A673 (cell line): ENCODE results near the gene RNU1-1.
"Not testable (repeated sequence)": the region's sequence is repeated elsewhere in the genome, so short reads cannot be mapped to it uniquely, and the experiment has no call there.

Source experiments
- EZH2 ChIP-seq: fragments of 200-600 bp; sonication (generic); IDR thresholded peaks from 2 replicates; pipeline ENCODE4 v1.6.1; 2017; ENCODE audit warnings: borderline replicate concordance, low read depth, mild to moderate bottlenecking, mixed read lengths, antibody characterized with exemption, low read length; ENCODE audit not compliant: poor library complexity, severe bottlenecking
- TF ChIP-seq, protein P1 (sequence below): fragments of 300-800, 200-600 bp; sonication (generic); conservative IDR thresholded peaks from 2 replicates; pipeline ENCODE4 v1.5.1; 2017; ENCODE audit warnings: low read depth, mild to moderate bottlenecking, antibody characterized with exemption, low read length, moderate library complexity, mixed read lengths

DNA sequence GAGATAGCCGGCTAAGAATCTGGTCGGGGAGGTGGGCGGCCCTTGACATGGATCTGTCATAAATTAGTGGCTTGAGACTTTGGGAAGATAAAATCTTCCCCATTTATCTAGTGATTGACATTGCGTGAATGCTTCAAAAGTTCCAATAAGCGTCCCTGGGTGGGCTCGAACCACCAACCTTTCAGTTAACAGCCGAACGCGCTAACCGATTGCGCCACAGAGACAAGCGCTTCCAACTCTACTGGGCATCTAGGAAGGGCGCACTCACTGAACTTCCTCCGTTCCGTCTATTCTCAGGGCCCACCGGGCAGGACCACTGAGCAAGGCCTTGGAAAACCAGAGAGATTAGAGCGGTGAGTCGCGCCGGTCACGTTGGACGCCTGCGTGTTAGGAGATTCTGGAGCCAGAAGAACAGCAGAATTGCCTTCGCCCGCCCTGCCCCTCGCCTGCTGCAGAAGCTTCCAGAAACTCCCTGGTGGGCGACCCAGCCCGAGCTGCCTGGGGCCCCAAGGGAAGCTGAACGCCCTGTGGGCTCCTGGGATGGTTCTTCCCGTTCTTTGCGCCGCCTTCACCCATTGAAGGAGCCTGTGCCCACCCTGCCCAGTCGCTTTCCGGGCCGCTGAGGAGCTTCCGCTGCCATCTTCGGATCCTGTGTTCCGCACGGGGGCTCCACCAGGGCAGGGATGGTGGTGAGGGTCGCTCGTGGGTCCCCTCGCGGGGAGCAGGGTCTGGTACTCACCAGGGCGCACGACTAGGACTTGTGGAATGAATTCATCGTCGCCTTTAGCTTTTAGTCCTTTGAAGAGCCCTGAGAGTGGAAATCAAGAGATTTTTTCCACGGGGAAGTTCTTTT is 6.6 kb upstream of the RNU1-1 start:
- TF ChIP-seq, protein P1, sequence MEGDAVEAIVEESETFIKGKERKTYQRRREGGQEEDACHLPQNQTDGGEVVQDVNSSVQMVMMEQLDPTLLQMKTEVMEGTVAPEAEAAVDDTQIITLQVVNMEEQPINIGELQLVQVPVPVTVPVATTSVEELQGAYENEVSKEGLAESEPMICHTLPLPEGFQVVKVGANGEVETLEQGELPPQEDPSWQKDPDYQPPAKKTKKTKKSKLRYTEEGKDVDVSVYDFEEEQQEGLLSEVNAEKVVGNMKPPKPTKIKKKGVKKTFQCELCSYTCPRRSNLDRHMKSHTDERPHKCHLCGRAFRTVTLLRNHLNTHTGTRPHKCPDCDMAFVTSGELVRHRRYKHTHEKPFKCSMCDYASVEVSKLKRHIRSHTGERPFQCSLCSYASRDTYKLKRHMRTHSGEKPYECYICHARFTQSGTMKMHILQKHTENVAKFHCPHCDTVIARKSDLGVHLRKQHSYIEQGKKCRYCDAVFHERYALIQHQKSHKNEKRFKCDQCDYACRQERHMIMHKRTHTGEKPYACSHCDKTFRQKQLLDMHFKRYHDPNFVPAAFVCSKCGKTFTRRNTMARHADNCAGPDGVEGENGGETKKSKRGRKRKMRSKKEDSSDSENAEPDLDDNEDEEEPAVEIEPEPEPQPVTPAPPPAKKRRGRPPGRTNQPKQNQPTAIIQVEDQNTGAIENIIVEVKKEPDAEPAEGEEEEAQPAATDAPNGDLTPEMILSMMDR: not testable (repeated sequence)
- TF ChIP-seq EZH2: not testable (repeated sequence)
